HepG2 (cell line): ENCODE measurements around the gene CLIP2. TPM values are rescaled to one million over a fixed set of nuclear protein-coding genes. Genes with fewer than 3 reads are reported as not detected.

Experiments
- ATAC-seq: fragments of 200-7000 bp; cut with Tn5 transposase; 3 replicates; pipeline ENCODE4 v1.9.1; 2020; ENCODE audit warnings: mild to moderate bottlenecking, moderate library complexity
- BruUV-seq: library from RNA; stranded (reverse); fragments of 400-500 nt; replicated peaks from 2 replicates; lab custom pipeline; 2021; lab: Mats Ljungman, UMichigan
- CTCF ChIA-PET: fragments of 300-600 bp; formaldehyde crosslinking; extraction: SDS; loops from one replicate; lab custom pipeline; 2021; ENCODE audit warnings: low total read pairs, inconsistent platforms, low intra/inter-chr PET ratio; lab: Yijun Ruan, JAX
- POLR2A ChIA-PET: fragments of 350-600 bp; sonication (Branson Sonifier 250); formaldehyde crosslinking; loops from one replicate; lab custom pipeline; 2020; ENCODE audit warnings: antibody characterized with exemption, inconsistent platforms; lab: Yijun Ruan, JAX
- DNase-seq: peaks from one replicate; pipeline ENCODE4 v3.0.0-alpha.2; 2015; ENCODE audit warnings: low spot score
- FAIRE-seq: peaks from 3 replicates; lab custom pipeline; 2011; peaks lifted over from hg19 to GRCh38; lab: Jason Lieb, UNC
- H2AFZ ChIP-seq: one replicate; pipeline ENCODE4 v1.6.1; 2011; ENCODE audit warnings: low read length, inconsistent platforms
- H3K27ac ChIP-seq: fragments of 300-600 bp; 3 replicates; pipeline ENCODE4 v1.8.0; 2011; ENCODE audit warnings: mixed run types, mild to moderate bottlenecking, mixed read lengths, low read length, inconsistent platforms; ENCODE audit not compliant: insufficient read depth; ENCODE audit errors: extremely low read length
- H3K27me3 ChIP-seq, 2 experiments: fragments of 200-600 bp in 1 of 2; 2 replicates in 1 of 2; 3 replicates in 1 of 2; pipeline versions ENCODE4 v1.6.0 to v1.8.0; 2011; ENCODE audit warnings: low read length in 2 of 2, mild to moderate bottlenecking in 2 of 2, moderate library complexity in 2 of 2, inconsistent platforms in 1 of 2; ENCODE audit not compliant: insufficient read depth in 2 of 2, control insufficient read depth in 1 of 2
- H3K36me3 ChIP-seq, 2 experiments: fragments of 200-600 bp in 1 of 2; replicated peaks in 1 of 2; 2 replicates in 1 of 2; 3 replicates in 1 of 2; pipeline versions ENCODE4 v1.5.1 to v1.8.0; 2011; ENCODE audit warnings: low read length in 2 of 2, inconsistent platforms in 1 of 2; ENCODE audit not compliant: insufficient read depth in 2 of 2, control insufficient read depth in 1 of 2
- H3K4me1 ChIP-seq: 2 replicates; pipeline ENCODE4 v1.5.1; 2012; ENCODE audit warnings: low read length, inconsistent platforms; ENCODE audit not compliant: insufficient read depth
- H3K4me2 ChIP-seq: 2 replicates; pipeline ENCODE4 v1.6.0; 2011; ENCODE audit warnings: low read depth, low read length, inconsistent platforms
- H3K4me3 ChIP-seq, 3 experiments: fragments of 200-600 bp in 1 of 3; sonication (generic), shearing (Covaris generic) in 1 of 3; replicated peaks in 1 of 3; 2 replicates each; pipeline ENCODE4 v1.5.1; 2011 to 2016; ENCODE audit warnings: low read length in 3 of 3, inconsistent platforms in 2 of 3, low read depth in 2 of 3, mild to moderate bottlenecking in 2 of 3, control low read depth in 1 of 3, mixed read lengths in 1 of 3; ENCODE audit not compliant: insufficient read depth in 1 of 3
- H3K79me2 ChIP-seq: one replicate; pipeline ENCODE4 v1.6.1; 2011; ENCODE audit warnings: low read length, inconsistent platforms; ENCODE audit not compliant: insufficient read depth
- H3K9ac ChIP-seq: 2 replicates; pipeline ENCODE4 v1.6.0; 2011; ENCODE audit warnings: mild to moderate bottlenecking, low read depth, low read length, inconsistent platforms; ENCODE audit not compliant: insufficient read depth
- H3K9me3 ChIP-seq: 2 replicates; pipeline ENCODE4 v1.5.1; 2012; ENCODE audit warnings: mild to moderate bottlenecking, low read length
- H4K20me1 ChIP-seq: 2 replicates; pipeline ENCODE4 v1.6.0; 2011; ENCODE audit warnings: inconsistent platforms, mild to moderate bottlenecking, low read length, moderate library complexity; ENCODE audit not compliant: insufficient read depth
- CCAR2 ChIP-seq: fragments of 200-400 bp; formaldehyde crosslinking; optimal IDR thresholded peaks from 2 replicates; pipeline ENCODE3; 2018; ENCODE audit warnings: low read depth, mild to moderate bottlenecking, low read length, moderate library complexity
- CEBPG ChIP-seq: IDR thresholded peaks from 2 replicates; pipeline ENCODE4 v1.6.1; 2016
- FOXA1 ChIP-seq, 2 experiments: fragments of 450-650 bp in 1 of 2; sonication (generic) in 1 of 2; formaldehyde crosslinking in 1 of 2; IDR thresholded peaks; 2 replicates each; pipeline versions ENCODE4 v1.4.0 to v1.6.1; 2016 to 2020; ENCODE audit warnings: missing genetic modification reagents in 1 of 2
- FOXJ3 ChIP-seq: sonication (generic); formaldehyde crosslinking; IDR thresholded peaks from 2 replicates; pipeline ENCODE4 v1.4.0; 2020; ENCODE audit warnings: missing genetic modification reagents, mild to moderate bottlenecking, borderline replicate concordance
- FOXO1 ChIP-seq: sonication (generic); formaldehyde crosslinking; IDR thresholded peaks from 2 replicates; pipeline ENCODE4 v1.4.0; 2020; ENCODE audit warnings: missing genetic modification reagents
- RCOR2 ChIP-seq: IDR thresholded peaks from 2 replicates; pipeline ENCODE4 v1.6.1; 2016; ENCODE audit warnings: missing biosample characterization, missing genetic modification reagents
- TSC22D2 ChIP-seq: sonication (generic); formaldehyde crosslinking; IDR thresholded peaks from 2 replicates; pipeline ENCODE4 v1.5.1; 2020; ENCODE audit warnings: missing genetic modification reagents, mild to moderate bottlenecking, borderline replicate concordance
- ZNF331 ChIP-seq: sonication (generic); formaldehyde crosslinking; IDR thresholded peaks from 2 replicates; pipeline ENCODE4 v1.4.0; 2020; ENCODE audit warnings: missing genetic modification reagents
- ZNF34 ChIP-seq: sonication (generic); formaldehyde crosslinking; IDR thresholded peaks from 2 replicates; pipeline ENCODE4 v1.4.0; 2020; ENCODE audit warnings: mild to moderate bottlenecking, missing genetic modification reagents, borderline replicate concordance
- ZNF773 ChIP-seq: sonication (generic); formaldehyde crosslinking; IDR thresholded peaks from 2 replicates; pipeline ENCODE4 v1.4.0; 2020; ENCODE audit warnings: missing genetic modification reagents, borderline replicate concordance
- WGBS: methylation state at CpG from one replicate; pipeline ENCODE4 v1.1.6; 2017; ENCODE audit warnings: low lambda C conversion rate; 5-methylcytosine and 5-hydroxymethylcytosine counted together
- in situ Hi-C: cut with HindIII; loops from 2 replicates; pipeline ENCODE4 v1.10.0; 2017; ENCODE audit warnings: low pct_unique_long_range_greater_than_20kb; ENCODE audit not compliant: extremely low pct_ligation_motif_present
- intact Hi-C: fragments of 100-400 bp; cut with micrococcal nuclease; formaldehyde crosslinking; loops from one replicate; pipeline ENCODE4 v1.10.0; 2022; ENCODE audit not compliant: unreplicated experiment
- polyA plus RNA-seq, 8 experiments: library from polyadenylated mRNA; depleted of rRNA in 3 of 8; stranded (reverse) in 7 of 8; unstranded in 1 of 8; fragments of >200 nt; fragmentation: Illumina TruSeq in 4 of 8; extraction: Trizol in 4 of 8; gene quantifications; 2 replicates each; pipeline versions ENCODE4 v1.2.1 to v1.2.3, GENCODE V29; 2011 to 2016; ENCODE audit warnings: low read depth in 4 of 8, missing spikeins in 1 of 8, mixed read lengths in 1 of 8; ENCODE audit not compliant: insufficient read depth in 1 of 8
- total RNA-seq, 5 experiments: library from RNA; depleted of rRNA; stranded (reverse); fragments of >200 nt; fragmentation: Illumina TruSeq; extraction: Trizol; gene quantifications; 2 replicates each; pipeline ENCODE4 v1.2.3, GENCODE V29; 2016; ENCODE audit warnings: low read depth in 1 of 5
- TF ChIP-seq, protein P1 (sequence below): sonication (generic); formaldehyde crosslinking; IDR thresholded peaks from 2 replicates; pipeline ENCODE4 v1.5.0; 2020; ENCODE audit warnings: mild to moderate bottlenecking, missing genetic modification reagents
- TF ChIP-seq, protein P2 (sequence below): sonication (generic); formaldehyde crosslinking; IDR thresholded peaks from 2 replicates; pipeline ENCODE4 v1.8.1; 2023; ENCODE audit warnings: mild to moderate bottlenecking, missing genetic modification reagents
- TF ChIP-seq, protein P3 (sequence below): sonication (generic); formaldehyde crosslinking; IDR thresholded peaks from 2 replicates; pipeline ENCODE4 v1.4.0; 2020; ENCODE audit warnings: missing genetic modification reagents, mild to moderate bottlenecking, borderline replicate concordance
- TF ChIP-seq, protein P4 (sequence below): IDR thresholded peaks from 2 replicates; pipeline ENCODE4 v1.6.1; 2016; ENCODE audit warnings: mild to moderate bottlenecking, missing biosample characterization, missing genetic modification reagents
- TF ChIP-seq, protein P5 (sequence below): sonication (generic); formaldehyde crosslinking; IDR thresholded peaks from 2 replicates; pipeline ENCODE4 v1.5.0; 2020; ENCODE audit warnings: mild to moderate bottlenecking, missing genetic modification reagents

Gene CLIP2
- total and polyA plus RNA-seq, 2 of the 13 experiments (the other 11 are each of a cell fraction or from before 2014, with no cell fraction given), result 6.5 to 17.4 TPM

DNA sequence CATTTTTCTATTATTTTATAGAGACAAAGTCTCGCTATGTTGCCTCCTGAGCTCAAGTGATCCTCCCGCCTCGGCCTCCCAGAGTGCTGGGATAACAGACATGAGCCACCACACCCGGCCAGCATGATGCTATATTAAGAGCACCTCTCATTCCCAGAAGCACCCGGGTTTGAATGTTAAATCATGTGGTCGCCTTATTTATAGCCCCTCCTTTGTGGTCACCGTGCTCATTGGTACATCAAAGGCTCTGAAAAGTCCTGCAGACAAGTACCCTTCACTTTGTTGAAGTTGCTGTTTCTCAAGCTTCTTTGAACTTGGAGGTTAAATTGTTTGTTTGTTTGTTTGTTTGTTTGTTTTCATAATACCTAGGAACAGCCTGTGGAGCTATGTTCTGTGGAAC lies 40.0 kb downstream of the CLIP2 start:
- no TSS peak for BruUV-seq
- Histone ChIP-seq H3K27ac (no peak overlapping the region), H2AFZ (no peak overlapping the region), H3K36me3 (peaks cover 12 to 25% of the 10 kb centered on the region in 2 experiments; a peak in 3 of 5 replicates), H3K4me3 (no peak overlapping the region), H3K9me3 (no peaks in the 10 kb centered on the region), H4K20me1 (no peaks in the 10 kb centered on the region)
- CTCF ChIA-PET, result no interaction called here
- TF ChIP-seq ZNF773 (CRISPR knock-in tag) (no peak), CEBPG (CRISPR knock-in tag) (no peak), FOXA1 (IDR thresholded peaks at IDR 0.05) (no peak), FOXA1 (CRISPR knock-in tag; IDR thresholded peaks at IDR 0.05) (no peak), TSC22D2 (CRISPR knock-in tag) (no peak), ZNF331 (CRISPR knock-in tag) (no peak), CCAR2 (no peak), RCOR2 (CRISPR knock-in tag) (no peak), ZNF34 (no peak), FOXO1 (CRISPR knock-in tag) (no peak), FOXJ3 (CRISPR knock-in tag) (no peak)
- TF ChIP-seq, protein P1, sequence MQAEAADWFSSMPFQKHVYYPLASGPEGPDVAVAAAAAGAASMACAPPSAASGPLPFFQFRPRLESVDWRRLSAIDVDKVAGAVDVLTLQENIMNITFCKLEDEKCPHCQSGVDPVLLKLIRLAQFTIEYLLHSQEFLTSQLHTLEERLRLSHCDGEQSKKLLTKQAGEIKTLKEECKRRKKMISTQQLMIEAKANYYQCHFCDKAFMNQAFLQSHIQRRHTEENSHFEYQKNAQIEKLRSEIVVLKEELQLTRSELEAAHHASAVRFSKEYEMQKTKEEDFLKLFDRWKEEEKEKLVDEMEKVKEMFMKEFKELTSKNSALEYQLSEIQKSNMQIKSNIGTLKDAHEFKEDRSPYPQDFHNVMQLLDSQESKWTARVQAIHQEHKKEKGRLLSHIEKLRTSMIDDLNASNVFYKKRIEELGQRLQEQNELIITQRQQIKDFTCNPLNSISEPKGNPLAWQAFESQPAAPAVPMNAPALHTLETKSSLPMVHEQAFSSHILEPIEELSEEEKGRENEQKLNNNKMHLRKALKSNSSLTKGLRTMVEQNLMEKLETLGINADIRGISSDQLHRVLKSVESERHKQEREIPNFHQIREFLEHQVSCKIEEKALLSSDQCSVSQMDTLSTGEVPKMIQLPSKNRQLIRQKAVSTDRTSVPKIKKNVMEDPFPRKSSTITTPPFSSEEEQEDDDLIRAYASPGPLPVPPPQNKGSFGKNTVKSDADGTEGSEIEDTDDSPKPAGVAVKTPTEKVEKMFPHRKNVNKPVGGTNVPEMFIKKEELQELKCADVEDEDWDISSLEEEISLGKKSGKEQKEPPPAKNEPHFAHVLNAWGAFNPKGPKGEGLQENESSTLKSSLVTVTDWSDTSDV (CRISPR knock-in tag), result no peak
- TF ChIP-seq, protein P2, sequence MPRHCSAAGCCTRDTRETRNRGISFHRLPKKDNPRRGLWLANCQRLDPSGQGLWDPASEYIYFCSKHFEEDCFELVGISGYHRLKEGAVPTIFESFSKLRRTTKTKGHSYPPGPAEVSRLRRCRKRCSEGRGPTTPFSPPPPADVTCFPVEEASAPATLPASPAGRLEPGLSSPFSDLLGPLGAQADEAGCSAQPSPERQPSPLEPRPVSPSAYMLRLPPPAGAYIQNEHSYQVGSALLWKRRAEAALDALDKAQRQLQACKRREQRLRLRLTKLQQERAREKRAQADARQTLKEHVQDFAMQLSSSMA (CRISPR knock-in tag), result no peak
- TF ChIP-seq, protein P3, sequence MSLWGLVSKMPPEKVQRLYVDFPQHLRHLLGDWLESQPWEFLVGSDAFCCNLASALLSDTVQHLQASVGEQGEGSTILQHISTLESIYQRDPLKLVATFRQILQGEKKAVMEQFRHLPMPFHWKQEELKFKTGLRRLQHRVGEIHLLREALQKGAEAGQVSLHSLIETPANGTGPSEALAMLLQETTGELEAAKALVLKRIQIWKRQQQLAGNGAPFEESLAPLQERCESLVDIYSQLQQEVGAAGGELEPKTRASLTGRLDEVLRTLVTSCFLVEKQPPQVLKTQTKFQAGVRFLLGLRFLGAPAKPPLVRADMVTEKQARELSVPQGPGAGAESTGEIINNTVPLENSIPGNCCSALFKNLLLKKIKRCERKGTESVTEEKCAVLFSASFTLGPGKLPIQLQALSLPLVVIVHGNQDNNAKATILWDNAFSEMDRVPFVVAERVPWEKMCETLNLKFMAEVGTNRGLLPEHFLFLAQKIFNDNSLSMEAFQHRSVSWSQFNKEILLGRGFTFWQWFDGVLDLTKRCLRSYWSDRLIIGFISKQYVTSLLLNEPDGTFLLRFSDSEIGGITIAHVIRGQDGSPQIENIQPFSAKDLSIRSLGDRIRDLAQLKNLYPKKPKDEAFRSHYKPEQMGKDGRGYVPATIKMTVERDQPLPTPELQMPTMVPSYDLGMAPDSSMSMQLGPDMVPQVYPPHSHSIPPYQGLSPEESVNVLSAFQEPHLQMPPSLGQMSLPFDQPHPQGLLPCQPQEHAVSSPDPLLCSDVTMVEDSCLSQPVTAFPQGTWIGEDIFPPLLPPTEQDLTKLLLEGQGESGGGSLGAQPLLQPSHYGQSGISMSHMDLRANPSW (CRISPR knock-in tag), result no peak
- TF ChIP-seq, protein P4, sequence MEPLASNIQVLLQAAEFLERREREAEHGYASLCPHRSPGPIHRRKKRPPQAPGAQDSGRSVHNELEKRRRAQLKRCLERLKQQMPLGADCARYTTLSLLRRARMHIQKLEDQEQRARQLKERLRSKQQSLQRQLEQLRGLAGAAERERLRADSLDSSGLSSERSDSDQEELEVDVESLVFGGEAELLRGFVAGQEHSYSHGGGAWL (CRISPR knock-in tag), result no peak
- TF ChIP-seq, protein P5, sequence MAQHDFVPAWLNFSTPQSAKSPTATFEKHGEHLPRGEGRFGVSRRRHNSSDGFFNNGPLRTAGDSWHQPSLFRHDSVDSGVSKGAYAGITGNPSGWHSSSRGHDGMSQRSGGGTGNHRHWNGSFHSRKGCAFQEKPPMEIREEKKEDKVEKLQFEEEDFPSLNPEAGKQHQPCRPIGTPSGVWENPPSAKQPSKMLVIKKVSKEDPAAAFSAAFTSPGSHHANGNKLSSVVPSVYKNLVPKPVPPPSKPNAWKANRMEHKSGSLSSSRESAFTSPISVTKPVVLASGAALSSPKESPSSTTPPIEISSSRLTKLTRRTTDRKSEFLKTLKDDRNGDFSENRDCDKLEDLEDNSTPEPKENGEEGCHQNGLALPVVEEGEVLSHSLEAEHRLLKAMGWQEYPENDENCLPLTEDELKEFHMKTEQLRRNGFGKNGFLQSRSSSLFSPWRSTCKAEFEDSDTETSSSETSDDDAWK, result no peak
- TF ChIP-seq, all 625 proteins: peak for 0
- FAIRE-seq (no peak), DNase-seq (no peak), ATAC-seq (no peak)
- H3K9ac ChIP-seq, result no peak overlapping the region
- H3K27me3 ChIP-seq, result no peaks in the 10 kb centered on the region
- in situ Hi-C loops (no loop called here), intact Hi-C loops (no loop called here)
- H3K4me1 ChIP-seq, result no peaks in the 10 kb centered on the region
- POLR2A ChIA-PET, result no interaction called here
- 95% methylated on average over 7 of the region's 7 CpGs for WGBS
- H3K79me2 ChIP-seq, result no peaks in the 10 kb centered on the region
- H3K4me2 ChIP-seq, result no peak overlapping the region
